Caco-2 (cell line): ENCODE results near the gene ENOX1. TPM values are rescaled to one million over a fixed set of nuclear protein-coding genes. Genes with fewer than 3 reads are reported as not detected.
A peak's percentile ranks its signal among the peaks of the same experiment; 100 is the strongest.

ENCODE experiments used
- BruUV-seq: library from RNA; stranded (reverse); fragments of 400-500 nt; replicated peaks from 2 replicates; lab custom pipeline; 2021; lab: Mats Ljungman, UMichigan
- CTCF ChIA-PET: fragments of 300-600 bp; sonication (Branson Sonifier 250); formaldehyde crosslinking; loops from one replicate; lab custom pipeline; 2022; ENCODE audit warnings: antibody characterized with exemption; lab: Charles Lee
- POLR2A ChIA-PET: fragments of 300-600 bp; sonication (Branson Sonifier 250); formaldehyde crosslinking; loops from one replicate; lab custom pipeline; 2022; ENCODE audit warnings: antibody characterized with exemption; lab: Charles Lee
- DNase-seq, 2 experiments: peaks; one replicate each; pipeline versions ENCODE4 v3.0.0 to v3.0.0-alpha.2; 2020 to 2022
- H3K27me3 ChIP-seq: replicated peaks from 2 replicates; pipeline ENCODE4 v1.6.0; 2011; ENCODE audit warnings: low read length; ENCODE audit not compliant: control insufficient read depth, insufficient read depth
- H3K36me3 ChIP-seq: 2 replicates; pipeline ENCODE4 v1.5.1; 2011; ENCODE audit warnings: low read length; ENCODE audit not compliant: control insufficient read depth, insufficient read depth
- H3K4me1 ChIP-seq: fragments of 250-450 bp; sonication (Bioruptor Pico); 2 replicates; pipeline ENCODE4 v1.5.1; 2020; ENCODE audit warnings: mild to moderate bottlenecking
- H3K4me3 ChIP-seq: 2 replicates; pipeline ENCODE4 v1.5.1; 2011; ENCODE audit warnings: low read depth, mild to moderate bottlenecking, control low read depth, low read length
- H3K9me3 ChIP-seq: fragments of 250-450 bp; sonication (Bioruptor Pico); 2 replicates; pipeline ENCODE4 v1.5.1; 2020; ENCODE audit warnings: mild to moderate bottlenecking, moderate library complexity
- H3K27ac Mint-ChIP-seq: one replicate; pipeline ENCODE4 v1.8.0; 2022; ENCODE audit warnings: mixed read lengths; ENCODE audit not compliant: unreplicated experiment
- H3K27me3 Mint-ChIP-seq: one replicate; pipeline ENCODE4 v1.8.0; 2022; ENCODE audit warnings: mixed read lengths; ENCODE audit not compliant: insufficient read depth, unreplicated experiment
- H3K36me3 Mint-ChIP-seq: one replicate; pipeline ENCODE4 v1.8.0; 2022; ENCODE audit warnings: mild to moderate bottlenecking, mixed read lengths; ENCODE audit not compliant: insufficient read depth, unreplicated experiment
- H3K4me1 Mint-ChIP-seq: one replicate; pipeline ENCODE4 v1.8.0; 2022; ENCODE audit warnings: low read depth, mixed read lengths; ENCODE audit not compliant: unreplicated experiment
- H3K4me3 Mint-ChIP-seq: one replicate; pipeline ENCODE4 v1.8.0; 2022; ENCODE audit warnings: mild to moderate bottlenecking, moderate library complexity, mixed read lengths; ENCODE audit not compliant: unreplicated experiment
- H3K9me3 Mint-ChIP-seq: one replicate; pipeline ENCODE4 v1.8.0; 2022; ENCODE audit warnings: mixed read lengths; ENCODE audit not compliant: unreplicated experiment
- intact Hi-C: fragments of 100-400 bp; cut with micrococcal nuclease; formaldehyde crosslinking; loops from one replicate; pipeline ENCODE4 v1.10.0; 2022; ENCODE audit not compliant: unreplicated experiment
- total RNA-seq: library from RNA; stranded (reverse); gene quantifications from 2 replicates; pipeline ENCODE4 v1.2.3, GENCODE V29; 2022
- TF ChIP-seq, protein P1 (sequence below), 2 experiments: fragments of 200-600 bp in 1 of 2; IDR thresholded peaks; 1 replicate in 1 of 2; 2 replicates in 1 of 2; pipeline versions ENCODE4 v1.5.1 to v1.8.0; 2011 to 2022; ENCODE audit warnings: antibody characterized with exemption in 1 of 2, control low read depth in 1 of 2, inconsistent platforms in 1 of 2, low read depth in 1 of 2, low read length in 1 of 2, mild to moderate bottlenecking in 1 of 2, moderate library complexity in 1 of 2; ENCODE audit not compliant: insufficient read depth in 1 of 2, severe bottlenecking in 1 of 2, unreplicated experiment in 1 of 2

Gene ENOX1
- total RNA-seq, 1 experiment from 2014 or later = 9.1 TPM

DNA sequence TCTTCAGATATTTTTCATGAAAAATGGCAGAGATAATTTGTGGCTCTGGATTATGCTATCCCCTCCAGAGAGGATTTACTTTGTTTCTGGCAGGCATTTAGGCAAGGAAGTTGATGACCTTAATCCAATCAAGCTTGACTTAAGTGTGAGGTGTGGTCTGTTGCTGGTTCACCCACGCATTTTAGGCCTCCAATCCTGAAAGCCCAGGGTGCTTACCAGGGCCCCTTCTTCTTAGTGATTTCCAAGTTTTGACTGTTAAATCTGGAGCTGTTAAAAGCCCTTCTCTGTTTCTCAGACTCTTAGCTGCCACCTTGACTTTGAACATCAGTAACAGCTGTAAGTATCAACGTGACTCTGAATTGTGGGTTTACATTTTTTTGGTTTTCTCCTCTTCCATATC is 601.5 kb downstream of the ENOX1 start:
- Mint-ChIP-seq H3K4me3 (no peak overlapping the region), H3K36me3 (no peaks in the 10 kb centered on the region), H3K9me3 (peaks cover 7% of the 10 kb centered on the region), H3K27me3 (no peaks in the 10 kb centered on the region), H3K27ac (no peak overlapping the region), H3K4me1 (peaks cover 7% of the 10 kb centered on the region)
- ChIA-PET POLR2A (no interaction called here), CTCF (no interaction called here)
- TF ChIP-seq, protein P1, sequence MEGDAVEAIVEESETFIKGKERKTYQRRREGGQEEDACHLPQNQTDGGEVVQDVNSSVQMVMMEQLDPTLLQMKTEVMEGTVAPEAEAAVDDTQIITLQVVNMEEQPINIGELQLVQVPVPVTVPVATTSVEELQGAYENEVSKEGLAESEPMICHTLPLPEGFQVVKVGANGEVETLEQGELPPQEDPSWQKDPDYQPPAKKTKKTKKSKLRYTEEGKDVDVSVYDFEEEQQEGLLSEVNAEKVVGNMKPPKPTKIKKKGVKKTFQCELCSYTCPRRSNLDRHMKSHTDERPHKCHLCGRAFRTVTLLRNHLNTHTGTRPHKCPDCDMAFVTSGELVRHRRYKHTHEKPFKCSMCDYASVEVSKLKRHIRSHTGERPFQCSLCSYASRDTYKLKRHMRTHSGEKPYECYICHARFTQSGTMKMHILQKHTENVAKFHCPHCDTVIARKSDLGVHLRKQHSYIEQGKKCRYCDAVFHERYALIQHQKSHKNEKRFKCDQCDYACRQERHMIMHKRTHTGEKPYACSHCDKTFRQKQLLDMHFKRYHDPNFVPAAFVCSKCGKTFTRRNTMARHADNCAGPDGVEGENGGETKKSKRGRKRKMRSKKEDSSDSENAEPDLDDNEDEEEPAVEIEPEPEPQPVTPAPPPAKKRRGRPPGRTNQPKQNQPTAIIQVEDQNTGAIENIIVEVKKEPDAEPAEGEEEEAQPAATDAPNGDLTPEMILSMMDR (IDR thresholded peaks at IDR 0.05; ENCODE audit: insufficient read depth in 1 of 2, low read depth in 1 of 2, low read length in 1 of 2, severe bottlenecking in 1 of 2, unreplicated experiment in 1 of 2) = no peak
- Histone ChIP-seq H3K27me3 (no peaks in the 10 kb centered on the region), H3K4me3 (no peak overlapping the region), H3K36me3 (no peaks in the 10 kb centered on the region), H3K4me1 (0 out of 2 replicates have a peak, but pooled peaks cover 6% of the 10 kb centered on the region), H3K9me3 (no peaks in the 10 kb centered on the region)
- intact Hi-C loops = no loop called here
- DNase-seq = no peak
- BruUV-seq = no TSS peak

DNA sequence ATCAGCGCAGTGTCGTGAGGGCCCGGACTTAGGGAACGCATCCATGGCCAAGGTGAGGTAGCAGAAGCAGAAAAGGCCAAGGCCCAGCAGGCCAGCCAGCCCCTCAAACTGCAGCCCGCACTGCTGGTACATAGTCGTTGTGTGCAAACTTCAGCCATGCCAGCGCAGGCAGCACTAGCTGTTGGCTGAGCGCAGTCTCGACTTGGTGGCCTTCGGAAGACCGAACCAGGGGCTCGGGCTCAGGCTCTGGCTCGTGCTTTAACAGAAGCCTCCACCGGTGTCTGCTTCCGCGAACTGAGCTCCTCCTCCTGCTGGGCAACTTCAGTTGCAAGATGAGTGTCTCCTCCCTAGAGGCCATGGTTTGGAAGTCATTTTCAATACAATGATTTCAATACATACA is 605.9 kb downstream of the ENOX1 start:
- H3K9me3 ChIP-seq = no peaks in the 10 kb centered on the region
- H3K27me3 Mint-ChIP-seq = no peaks in the 10 kb centered on the region
- H3K36me3 Mint-ChIP-seq = no peaks in the 10 kb centered on the region
- H3K4me3 ChIP-seq = no peak overlapping the region
- intact Hi-C loops = no loop called here
- H3K27ac Mint-ChIP-seq = no peak overlapping the region
- CTCF ChIA-PET = no interaction called here
- POLR2A ChIA-PET = no interaction called here
- TF ChIP-seq, protein P1 (IDR thresholded peaks at IDR 0.05; ENCODE audit: insufficient read depth in 1 of 2, low read depth in 1 of 2, low read length in 1 of 2, severe bottlenecking in 1 of 2, unreplicated experiment in 1 of 2) = no peak
- H3K9me3 Mint-ChIP-seq = peaks cover 12% of the 10 kb centered on the region
- no peaks in the 10 kb centered on the region for H3K36me3 ChIP-seq
- no TSS peak for BruUV-seq
- no peaks in the 10 kb centered on the region for H3K27me3 ChIP-seq
- DNase-seq = no peak
- peaks cover 6% of the 10 kb centered on the region for H3K4me1 Mint-ChIP-seq
- no peak overlapping the region for H3K4me3 Mint-ChIP-seq
- peaks cover 11% of the 10 kb centered on the region; the same call in 1 of the 2 replicates for H3K4me1 ChIP-seq

DNA sequence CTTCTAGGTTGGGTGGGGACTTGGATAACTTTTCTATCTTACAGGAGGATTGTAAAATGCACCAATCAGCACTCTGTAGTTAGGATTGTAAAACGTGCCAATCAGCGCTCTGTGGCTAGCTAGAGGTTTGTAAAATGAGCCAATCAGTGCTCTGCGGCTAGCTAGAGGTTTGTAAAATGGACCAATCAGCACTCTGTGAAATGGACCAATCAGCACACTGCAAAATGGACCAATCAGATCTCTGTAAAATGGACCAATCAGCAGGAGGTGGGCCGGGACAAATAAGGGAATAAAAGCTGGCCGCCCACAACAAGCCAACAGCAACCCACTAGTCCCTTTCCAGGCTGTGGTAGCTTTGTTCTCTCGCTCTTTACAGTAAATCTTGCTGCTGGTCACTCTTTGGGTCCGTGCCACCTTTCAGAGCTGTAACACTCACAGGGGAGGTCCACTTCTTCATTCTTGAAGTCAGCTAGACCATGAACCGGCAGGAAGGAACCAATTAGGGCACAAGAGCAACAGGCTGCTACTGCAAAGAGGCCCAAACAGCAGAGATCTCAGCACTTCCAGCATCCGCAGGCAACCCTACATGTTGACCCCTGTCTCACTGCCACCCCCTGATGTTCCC is 606.6 kb downstream of the ENOX1 start:
- no peak overlapping the region for H3K4me3 Mint-ChIP-seq
- H3K36me3 Mint-ChIP-seq = no peaks in the 10 kb centered on the region
- no peaks in the 10 kb centered on the region for H3K9me3 ChIP-seq
- POLR2A ChIA-PET = no interaction called here
- intact Hi-C loops = no loop called here
- TF ChIP-seq, protein P1 (IDR thresholded peaks at IDR 0.05; ENCODE audit: insufficient read depth in 1 of 2, low read depth in 1 of 2, low read length in 1 of 2, severe bottlenecking in 1 of 2, unreplicated experiment in 1 of 2) = no peak
- no peak for DNase-seq
- peaks cover 6% of the 10 kb centered on the region for H3K4me1 Mint-ChIP-seq
- H3K36me3 ChIP-seq = no peaks in the 10 kb centered on the region
- no peaks in the 10 kb centered on the region for H3K27me3 Mint-ChIP-seq
- CTCF ChIA-PET = no interaction called here
- H3K4me1 ChIP-seq = peaks cover 11% of the 10 kb centered on the region; the same call in 1 of the 2 replicates
- BruUV-seq = no TSS peak
- peaks cover 12% of the 10 kb centered on the region for H3K9me3 Mint-ChIP-seq
- H3K27ac Mint-ChIP-seq = peak overlapping the region; percentile 29
- H3K27me3 ChIP-seq = no peaks in the 10 kb centered on the region
- H3K4me3 ChIP-seq = no peak overlapping the region
